ENCODE results near the gene TMEM9. TPM values are rescaled to one million over a fixed set of nuclear protein-coding genes. Genes with fewer than 3 reads are reported as not detected.

The TMEM9 gene
- total and polyA plus RNA-seq, 9 of the 15 experiments (the other 6 are each of a cell fraction or from before 2014, with no cell fraction given), result 30.4 to 107 (median 67.6) TPM

GRCh38 chr1:201145132-201145531, 9.1 kb downstream of the TMEM9 start (continued):
- TF ChIP-seq HSF4 (CRISPR knock-in tag; IDR thresholded peaks at IDR 0.05; ENCODE audit: borderline replicate concordance) (no peak), ZNF778 (CRISPR knock-in tag; IDR thresholded peaks at IDR 0.05) (no peak), HOXB6 (CRISPR knock-in tag; IDR thresholded peaks at IDR 0.05; ENCODE audit: borderline replicate concordance) (no peak), FOXK1 (CRISPR knock-in tag; IDR thresholded peaks at IDR 0.05; ENCODE audit: borderline replicate concordance) (no peak), VEZF1 (CRISPR knock-in tag; IDR thresholded peaks at IDR 0.05) (no peak)

GRCh38 chr1:201144701-201145100, 9.6 kb downstream of the TMEM9 start:
- peaks cover 100% of the 10 kb centered on the region for H3K36me3 ChIP-seq (ENCODE audit: control insufficient read depth, insufficient read depth, low read length)
- no peaks in the 10 kb centered on the region for H3K27me3 ChIP-seq (ENCODE audit: control insufficient read depth in 2 of 2, insufficient read depth in 2 of 2, low read length in 2 of 2)
- H2AFZ ChIP-seq (ENCODE audit: low read depth, low read length), result no peak overlapping the region
- in situ Hi-C loops (cut with MboI) (loop anchor here (5.0 kb wide), 1 partner anchor 73 kb away; no protein-coding TSS in a partner anchor), intact Hi-C loops (cut with micrococcal nuclease) (no loop called here)
- ATAC-seq, result no peak
- no peak for FAIRE-seq
- no peak overlapping the region for H3K27ac ChIP-seq (ENCODE audit: extremely low read depth, low read depth, low read length)
- ChIA-PET CTCF (ENCODE audit: low intra/inter-chr PET ratio) (interaction anchor here (1.0 kb wide), 1 partner anchor 78 kb away, joined by 3 read pairs; no protein-coding TSS in a partner anchor), POLR2A (interaction anchor here (0.5 kb wide), 1 partner anchor 587 kb away, joined by 3 read pairs; no protein-coding TSS in a partner anchor)
- peaks cover 8% of the 10 kb centered on the region for H4K20me1 ChIP-seq (replicated peaks; ENCODE audit: control insufficient read depth, insufficient read depth, low read length)
- H3K4me1 ChIP-seq (replicated peaks in 1 of 2; ENCODE audit: control insufficient read depth in 2 of 2, insufficient read depth in 2 of 2, low read length in 2 of 2), result peaks cover 0 to 3% of the 10 kb centered on the region in 2 experiments; a peak in 1 of 5 replicates
- no peaks in the 10 kb centered on the region for H3K9me1 ChIP-seq (ENCODE audit: control insufficient read depth, insufficient read depth, low read length)
- DNase-seq (ENCODE audit: extremely low read depth in 1 of 4, low spot score in 3 of 4), result no peak
- no peaks in the 10 kb centered on the region for H3K9me3 ChIP-seq (replicated peaks; ENCODE audit: control insufficient read depth, insufficient read depth, low read depth, low read length)
- no peak overlapping the region for H3K4me2 ChIP-seq (ENCODE audit: insufficient read depth, low read length)
- 74% methylated on average over 5 of the region's 5 CpGs for WGBS (ENCODE audit: insufficient coverage, low coverage, missing lambda C conversion rate)
- H3K9ac ChIP-seq (ENCODE audit: insufficient read depth in 1 of 2, low read depth in 2 of 2, low read length in 2 of 2), result no peak overlapping the region
- no TSS peak for BruUV-seq (replicated peaks)
- no peaks in the 10 kb centered on the region for H3K79me2 ChIP-seq (ENCODE audit: control insufficient read depth, insufficient read depth, low read length)
- H3K4me3 ChIP-seq, result no peak overlapping the region
- TF ChIP-seq ZNF146 (CRISPR knock-in tag; IDR thresholded peaks at IDR 0.05; ENCODE audit: unreplicated experiment) (no peak), NR4A1 (CRISPR knock-in tag; IDR thresholded peaks at IDR 0.05) (no peak), NR4A1 (tag; IDR thresholded peaks at IDR 0.05) (no peak), ZNF174 (CRISPR knock-in tag; IDR thresholded peaks at IDR 0.05) (no peak), PHF8 (IDR thresholded peaks at IDR 0.05; ENCODE audit: borderline replicate concordance, low read length) (no peak), NFIC (IDR thresholded peaks at IDR 0.05) (no peak), GABPB1 (CRISPR knock-in tag; IDR thresholded peaks at IDR 0.05) (no peak), TSC22D4 (tag; IDR thresholded peaks at IDR 0.05) (no peak), CLOCK (CRISPR knock-in tag; IDR thresholded peaks at IDR 0.05; ENCODE audit: borderline replicate concordance) (no peak), ETS1 (conservative IDR thresholded peaks at IDR 0.05; ENCODE audit: control insufficient read depth, low read depth, low read length) (no peak), HOXB6 (CRISPR knock-in tag; IDR thresholded peaks at IDR 0.05; ENCODE audit: borderline replicate concordance) (no peak), ZFPM2 (CRISPR knock-in tag; IDR thresholded peaks at IDR 0.05) (no peak), BRF1 (IDR thresholded peaks at IDR 0.05; ENCODE audit: borderline replicate concordance, extremely low read depth, insufficient read length) (no peak)

Data from K562 (cell line).